Mesothelial cell of epicardium (in vitro differentiated cells): ENCODE data around the gene NHERF2. TPM values are rescaled to one million over a fixed set of nuclear protein-coding genes. Genes with fewer than 3 reads are reported as not detected.
A peak's percentile ranks its signal among the peaks of the same experiment; 100 is the strongest.

Source experiments
- DNase-seq, 2 experiments: peaks; one replicate each; pipeline ENCODE4 v3.0.0; 2021; ENCODE audit warnings: low spot score in 2 of 2; ENCODE audit not compliant: unreplicated experiment in 2 of 2
- H3K27ac Mint-ChIP-seq: 2 replicates; pipeline ENCODE4 v1.8.0; 2021; ENCODE audit warnings: mixed read lengths
- H3K27me3 Mint-ChIP-seq: 2 replicates; pipeline ENCODE4 v1.8.0; 2021; ENCODE audit warnings: low read depth, mixed read lengths
- H3K36me3 Mint-ChIP-seq: 2 replicates; pipeline ENCODE4 v1.8.0; 2021; ENCODE audit warnings: mixed read lengths
- H3K4me1 Mint-ChIP-seq: 2 replicates; pipeline ENCODE4 v1.8.0; 2021; ENCODE audit warnings: mixed read lengths
- H3K4me3 Mint-ChIP-seq: 2 replicates; pipeline ENCODE4 v1.8.0; 2021; ENCODE audit warnings: mild to moderate bottlenecking, moderate library complexity, mixed read lengths
- H3K9me3 Mint-ChIP-seq: 2 replicates; pipeline ENCODE4 v1.8.0; 2021; ENCODE audit warnings: mixed read lengths
- total RNA-seq: library from RNA; stranded (reverse); gene quantifications from 3 replicates; pipeline ENCODE4 v1.2.1, GENCODE V29; 2021
- TF ChIP-seq, protein P1 (sequence below): fragments of 200-600 bp; sonication (generic); IDR thresholded peaks from one replicate; pipeline ENCODE4 v1.5.0; 2021; ENCODE audit warnings: antibody characterized with exemption; ENCODE audit not compliant: unreplicated experiment

NHERF2 gene
- total RNA-seq, 1 donor from 2014 or later: 51.3 TPM

DNA sequence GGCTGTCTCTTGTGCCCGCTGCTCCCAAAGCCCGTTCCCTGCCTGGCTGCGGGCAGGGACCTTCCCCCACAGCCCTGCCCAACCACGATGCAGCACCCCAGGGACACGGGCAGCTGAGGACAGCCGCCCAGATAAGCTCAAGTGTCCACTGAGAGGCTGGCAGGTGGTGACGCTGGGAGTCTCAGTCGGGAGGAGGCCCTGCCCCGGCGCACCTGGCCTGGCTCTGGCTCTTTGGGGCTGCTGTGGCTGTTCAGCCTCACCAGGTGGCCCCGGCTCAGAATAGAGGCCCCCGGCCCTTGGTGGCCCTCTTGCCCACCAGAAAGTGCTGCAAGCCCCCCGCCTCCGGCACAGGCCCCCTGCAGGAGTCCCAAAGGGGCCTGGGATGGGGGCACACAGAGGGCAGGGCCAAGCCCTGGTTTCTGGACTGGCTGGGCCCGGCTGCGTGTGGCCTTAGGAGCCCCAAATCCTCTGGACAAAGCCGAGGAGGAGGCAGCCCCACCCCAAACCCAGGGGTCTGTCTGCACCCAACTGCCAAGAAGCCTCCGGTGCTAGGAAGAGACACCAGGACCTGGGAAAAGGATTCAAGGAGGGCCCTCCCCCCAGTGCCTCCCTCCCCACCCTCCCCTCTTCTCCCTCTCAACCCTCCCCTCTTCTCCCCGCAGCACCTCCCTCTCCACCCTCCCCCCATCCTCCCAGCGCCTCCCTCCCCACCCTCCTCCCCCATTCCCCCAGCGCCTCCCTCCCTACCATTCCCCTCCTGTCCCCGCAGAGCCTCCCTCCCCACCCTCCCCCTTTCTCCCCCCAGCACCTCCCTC is 15.7 kb downstream of the NHERF2 start:
- TF ChIP-seq, protein P1, sequence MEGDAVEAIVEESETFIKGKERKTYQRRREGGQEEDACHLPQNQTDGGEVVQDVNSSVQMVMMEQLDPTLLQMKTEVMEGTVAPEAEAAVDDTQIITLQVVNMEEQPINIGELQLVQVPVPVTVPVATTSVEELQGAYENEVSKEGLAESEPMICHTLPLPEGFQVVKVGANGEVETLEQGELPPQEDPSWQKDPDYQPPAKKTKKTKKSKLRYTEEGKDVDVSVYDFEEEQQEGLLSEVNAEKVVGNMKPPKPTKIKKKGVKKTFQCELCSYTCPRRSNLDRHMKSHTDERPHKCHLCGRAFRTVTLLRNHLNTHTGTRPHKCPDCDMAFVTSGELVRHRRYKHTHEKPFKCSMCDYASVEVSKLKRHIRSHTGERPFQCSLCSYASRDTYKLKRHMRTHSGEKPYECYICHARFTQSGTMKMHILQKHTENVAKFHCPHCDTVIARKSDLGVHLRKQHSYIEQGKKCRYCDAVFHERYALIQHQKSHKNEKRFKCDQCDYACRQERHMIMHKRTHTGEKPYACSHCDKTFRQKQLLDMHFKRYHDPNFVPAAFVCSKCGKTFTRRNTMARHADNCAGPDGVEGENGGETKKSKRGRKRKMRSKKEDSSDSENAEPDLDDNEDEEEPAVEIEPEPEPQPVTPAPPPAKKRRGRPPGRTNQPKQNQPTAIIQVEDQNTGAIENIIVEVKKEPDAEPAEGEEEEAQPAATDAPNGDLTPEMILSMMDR: no peak
- Mint-ChIP-seq H3K9me3 (no peaks in the 10 kb centered on the region), H3K27ac (no peak overlapping the region), H3K36me3 (peaks cover 2% of the 10 kb centered on the region), H3K4me3 (no peak overlapping the region), H3K27me3 (no peaks in the 10 kb centered on the region), H3K4me1 (peaks cover 31% of the 10 kb centered on the region)
- no peak for DNase-seq

DNA sequence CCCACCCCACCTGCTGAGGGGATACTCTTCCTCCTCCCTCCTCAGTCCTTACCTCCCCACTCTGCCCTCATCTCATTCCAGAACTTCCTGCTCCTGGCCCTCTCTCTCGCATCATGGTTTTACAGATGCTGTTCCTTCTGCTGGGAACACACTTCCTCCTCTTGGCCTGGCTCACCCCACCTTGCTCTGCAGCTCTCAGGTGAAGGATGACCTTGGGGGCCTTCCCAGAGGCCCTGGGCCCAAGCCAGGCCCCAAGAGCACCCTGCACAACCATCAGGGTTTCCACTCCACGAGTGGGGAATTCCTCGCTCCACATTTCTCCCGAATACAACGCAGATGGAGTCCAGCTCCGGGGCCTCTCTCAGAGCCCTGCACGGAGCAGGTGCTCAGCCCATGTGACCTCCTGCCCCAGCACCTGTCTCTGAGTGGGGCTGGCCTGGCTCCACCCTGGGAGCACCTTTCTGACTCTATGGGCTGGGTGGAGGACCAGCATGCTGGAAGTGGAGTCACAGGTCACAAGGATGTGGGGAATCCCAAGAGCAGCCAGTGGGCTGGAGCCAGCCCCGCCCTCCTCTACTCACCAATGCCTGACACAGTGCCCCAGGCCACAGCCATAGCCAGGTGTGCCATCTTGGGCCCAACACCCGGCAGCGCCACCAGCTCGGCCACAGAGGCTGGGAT is 16.4 kb downstream of the NHERF2 start:
- Mint-ChIP-seq H3K4me1 (peaks cover 23% of the 10 kb centered on the region), H3K27me3 (no peaks in the 10 kb centered on the region), H3K36me3 (peaks cover 2% of the 10 kb centered on the region), H3K4me3 (no peak overlapping the region), H3K27ac (peak overlapping the region; percentile 82), H3K9me3 (no peaks in the 10 kb centered on the region)
- TF ChIP-seq, protein P1: no peak
- no peak for DNase-seq

DNA sequence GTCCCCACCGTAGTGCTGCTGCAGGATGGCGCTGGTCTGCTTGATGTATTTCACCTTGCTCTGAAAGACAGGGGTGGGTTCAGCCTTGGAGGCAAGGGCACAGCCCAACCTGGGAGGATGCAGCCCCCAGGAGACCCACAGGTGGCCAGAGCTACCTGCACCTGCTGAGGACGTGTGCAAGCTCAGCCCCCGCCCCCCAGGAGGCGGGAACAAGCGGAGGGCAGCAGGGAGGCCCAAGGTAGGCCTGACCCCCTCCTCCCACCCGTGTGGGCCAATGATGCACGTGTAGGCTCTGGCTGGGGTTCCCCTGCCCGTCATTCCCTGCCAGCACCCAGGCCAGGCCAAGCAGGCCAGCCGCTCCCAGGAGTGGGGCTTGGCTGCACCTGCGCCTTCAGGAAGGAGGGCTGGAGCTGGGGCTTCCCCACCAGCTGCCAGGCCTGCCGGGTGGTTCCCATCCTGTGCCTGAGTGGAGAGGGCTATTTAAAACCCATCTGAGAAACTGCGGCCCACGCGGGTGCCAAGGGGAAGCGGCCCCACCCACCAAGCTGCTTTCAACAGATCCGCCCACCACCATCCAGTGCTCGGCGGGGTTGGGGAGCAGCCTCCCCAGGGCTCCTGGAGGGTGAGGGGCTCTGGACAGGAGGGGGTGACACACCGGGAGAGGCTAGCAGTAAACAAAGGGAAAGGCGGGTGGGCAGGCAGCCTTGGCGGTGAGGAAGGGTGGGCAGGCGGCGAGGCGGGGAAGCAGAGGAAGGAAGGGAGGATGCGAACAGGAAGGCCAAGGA is 17.2 kb downstream of the NHERF2 start:
- Mint-ChIP-seq H3K27ac (no peak overlapping the region), H3K27me3 (no peaks in the 10 kb centered on the region), H3K36me3 (peaks cover 2% of the 10 kb centered on the region), H3K4me3 (no peak overlapping the region), H3K4me1 (peaks cover 27% of the 10 kb centered on the region), H3K9me3 (no peaks in the 10 kb centered on the region)
- no peak for DNase-seq
- TF ChIP-seq, protein P1: no peak

DNA sequence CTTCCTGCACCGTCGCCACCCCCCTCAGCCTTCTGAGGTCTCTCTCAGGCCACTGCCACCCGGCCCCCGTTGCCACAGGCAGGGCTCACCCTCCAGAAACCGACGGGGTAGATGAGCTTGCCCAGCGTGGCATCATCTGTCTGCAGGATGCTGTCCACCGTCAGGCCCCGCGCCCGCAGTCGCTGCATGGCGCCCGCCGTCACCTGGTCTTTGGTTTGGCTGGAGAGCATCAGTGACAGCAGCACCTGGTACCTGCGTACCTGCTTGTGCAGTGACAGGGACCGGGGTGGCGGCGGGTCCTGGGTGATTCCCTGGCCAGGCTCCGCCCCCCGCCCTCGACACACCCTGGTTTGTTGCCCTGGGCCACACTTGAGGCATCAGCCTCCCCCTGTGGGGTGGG is 17.8 kb downstream of the NHERF2 start:
- Mint-ChIP-seq H3K4me1 (peaks cover 23% of the 10 kb centered on the region), H3K27me3 (no peaks in the 10 kb centered on the region), H3K9me3 (no peaks in the 10 kb centered on the region), H3K4me3 (no peak overlapping the region), H3K36me3 (peaks cover 2% of the 10 kb centered on the region), H3K27ac (no peak overlapping the region)
- TF ChIP-seq, protein P1: no peak
- DNase-seq: no peak

DNA sequence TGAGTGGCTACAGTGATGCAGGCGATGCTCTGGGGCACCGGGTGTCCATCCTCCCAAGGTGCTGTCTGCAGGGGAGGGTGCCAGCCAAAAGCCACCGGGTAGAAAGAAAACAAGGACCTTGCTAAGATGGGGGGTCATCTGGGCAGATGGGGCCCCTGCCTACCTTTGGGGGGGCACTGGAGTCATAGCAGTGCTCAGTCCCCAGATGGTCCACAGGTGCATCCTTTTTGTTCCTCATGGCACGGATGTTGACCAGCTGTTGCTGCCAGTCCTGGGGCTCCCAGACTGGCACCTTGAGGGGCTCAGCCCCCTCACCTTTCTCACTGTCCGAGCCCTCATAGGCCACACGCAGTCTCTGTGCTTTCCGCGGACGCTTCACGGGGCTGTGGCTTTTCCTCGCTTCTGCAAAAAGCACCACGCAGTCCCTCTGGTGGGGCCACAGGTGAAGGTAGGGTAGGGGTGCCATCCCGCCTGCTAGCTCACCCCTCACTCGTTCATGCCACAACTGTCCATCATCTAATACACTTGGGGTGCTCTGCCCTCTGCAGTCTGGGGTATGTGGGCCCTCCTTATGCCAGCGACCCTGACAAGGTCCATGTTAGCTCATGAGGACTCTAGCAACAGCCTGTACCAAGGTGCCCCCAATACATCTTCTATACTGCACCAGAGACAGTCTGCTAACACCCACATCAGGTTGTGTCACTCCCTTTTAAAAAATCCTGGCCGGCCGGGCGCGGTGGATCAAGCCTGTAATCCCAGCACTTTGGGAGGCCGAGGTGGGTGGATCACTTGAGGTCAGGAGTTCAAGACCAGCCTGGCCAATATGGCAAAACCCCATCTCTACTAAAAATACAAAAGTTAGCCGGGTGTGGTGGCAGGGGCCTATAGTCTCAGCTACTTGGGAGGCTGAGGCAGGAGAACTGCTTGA is 19.5 kb downstream of the NHERF2 start:
- Mint-ChIP-seq H3K9me3 (no peaks in the 10 kb centered on the region), H3K4me3 (peak overlapping the region; percentile 84), H3K27me3 (no peaks in the 10 kb centered on the region), H3K27ac (no peak overlapping the region), H3K4me1 (peaks cover 21% of the 10 kb centered on the region), H3K36me3 (peaks cover 5% of the 10 kb centered on the region)
- no peak for DNase-seq
- TF ChIP-seq, protein P1: no peak
